Posterior vena cava (tissue), 2 donors: ENCODE measurements around the gene GAS2L2. TPM values are rescaled to one million over a fixed set of nuclear protein-coding genes. Genes with fewer than 3 reads are reported as not detected.

Experiments used
- DNase-seq: peaks from one replicate; pipeline ENCODE4 v3.0.0-alpha.2; 2020; ENCODE audit warnings: low spot score
- intact Hi-C, 2 donors: fragments of 100-400 bp; cut with DNase I; formaldehyde crosslinking; loops; one replicate each; pipeline versions ENCODE4 v1.14.1 to v1.14.2; 2022 to 2023
- long read RNA-seq, 2 donors: library from polyadenylated mRNA; unstranded; transcript quantifications; one replicate each; pipeline ENCODE4 v2.0.0, GENCODE V29; 2020 to 2021
- total RNA-seq, 2 donors: library from RNA; stranded (reverse); fragmentation: NEBNext Ultra II Directional; extraction: Animal tissue kit (Norgen Biotek cat#: 25700); gene quantifications; one replicate each; pipeline ENCODE4 v1.2.1, GENCODE V29; 2021
- donor health status: DM: yes; HTN: yes; CAD: no.
- donor health status: DM: yes; HTN: yes; CAD: no.

The GAS2L2 gene
- not detected for total RNA-seq
- long read RNA-seq, donor 1: 0 reads
- long read RNA-seq, donor 2: 0 reads

GRCh38 chr17:35752945-35753764 lies at the start of gene GAS2L2:
Gene GAS2L2 (minus strand): TSS chr17:35753239. CDS start chr17:35752850, 389 bp downstream.
- no peak for DNase-seq
- intact Hi-C loops: no loop called here

- intact Hi-C loops: loop anchor here (5.0 to 10.0 kb wide), 2 partner anchors 34 to 217 kb away; partner anchors contain the start of gene AP2B1 (in 1 of the 2)
- peak; percentile 92 for DNase-seq
Observed at GRCh38 chr17:35801583-35802224, 48.7 kb upstream of the GAS2L2 start.

GRCh38 chr17:35799942-35800341 lies 46.9 kb upstream of the GAS2L2 start:
- DNase-seq: no peak
- intact Hi-C loops: loop anchor here (5.0 to 10.0 kb wide), 2 partner anchors 33 to 215 kb away; partner anchors contain the start of gene AP2B1 (in 1 of the 2)

- intact Hi-C loops: loop anchor here in 1 of 2 donors (2.0 kb wide), 1 partner anchor 17 kb away; no protein-coding TSS in a partner anchor
- no peak for DNase-seq
Observed at GRCh38 chr17:35797918-35798317, 44.9 kb upstream of the GAS2L2 start.

GRCh38 chr17:35797370-35797769 lies 44.3 kb upstream of the GAS2L2 start:
- intact Hi-C loops: loop anchor here in 1 of 2 donors (2.0 kb wide), 1 partner anchor 17 kb away; no protein-coding TSS in a partner anchor
- no peak for DNase-seq

GRCh38 chr17:35796942-35797341 lies 43.9 kb upstream of the GAS2L2 start:
- no peak for DNase-seq
- intact Hi-C loops: loop anchor here in 1 of 2 donors (2.0 kb wide), 1 partner anchor 16 kb away; no protein-coding TSS in a partner anchor

- intact Hi-C loops: loop anchor here in 1 of 2 donors (2.0 kb wide), 1 partner anchor 15 kb away; no protein-coding TSS in a partner anchor
Observed at GRCh38 chr17:35795871-35796265, 42.8 kb upstream of the GAS2L2 start.

GRCh38 chr17:35795007-35795870 lies 42.2 kb upstream of the GAS2L2 start, which contains the start of gene MMP28:
Gene MMP28 (minus strand): TSS chr17:35795641. CDS start chr17:35795377, 264 bp downstream.
- intact Hi-C loops: no loop called here
- DNase-seq: peak; percentile 86

More at GRCh38 chr17:35795871-35796265, 42.8 kb upstream of the GAS2L2 start:
- no peak for DNase-seq

- intact Hi-C loops: no loop called here
- no peak for DNase-seq
Observed at GRCh38 chr17:35793257-35793656, 40.2 kb upstream of the GAS2L2 start.

- intact Hi-C loops: no loop called here
- no peak for DNase-seq
Observed at GRCh38 chr17:35791681-35792350, 38.8 kb upstream of the GAS2L2 start.

GRCh38 chr17:35790841-35791240 lies 37.8 kb upstream of the GAS2L2 start:
- no peak for DNase-seq
- intact Hi-C loops: no loop called here

GRCh38 chr17:35788477-35789368 lies 35.7 kb upstream of the GAS2L2 start:
- intact Hi-C loops: no loop called here
- no peak for DNase-seq

- DNase-seq: peak; percentile 3
Observed at GRCh38 chr17:35786941-35787432, 33.9 kb upstream of the GAS2L2 start.

GRCh38 chr17:35784895-35785294 lies 31.9 kb upstream of the GAS2L2 start:
- intact Hi-C loops: no loop called here
- peak; percentile 16 for DNase-seq

More at GRCh38 chr17:35786941-35787432, 33.9 kb upstream of the GAS2L2 start:
- intact Hi-C loops: no loop called here

GRCh38 chr17:35780950-35781349 lies 27.9 kb upstream of the GAS2L2 start:
- intact Hi-C loops: loop anchor here in 1 of 2 donors (2.0 kb wide), 1 partner anchor 16 kb away; no protein-coding TSS in a partner anchor

GRCh38 chr17:35778641-35779196 lies 25.7 kb upstream of the GAS2L2 start:
- intact Hi-C loops: no loop called here

More at GRCh38 chr17:35780950-35781349, 27.9 kb upstream of the GAS2L2 start:
- no peak for DNase-seq

GRCh38 chr17:35775583-35775982 lies 22.5 kb upstream of the GAS2L2 start:
- intact Hi-C loops: no loop called here
- no peak for DNase-seq

More at GRCh38 chr17:35778641-35779196, 25.7 kb upstream of the GAS2L2 start:
- DNase-seq: peak; percentile 56
